HG03025 (cell line): ENCODE results near the gene TPRG1.
"Not testable (repeated sequence)": the region's sequence is repeated elsewhere in the genome, so short reads cannot be mapped to it uniquely, and the experiment has no call there.

ENCODE experiments used
- ATAC-seq: cut with Tn5 transposase; IDR thresholded peaks from one replicate; pipeline ENCODE4 v1.9.1; 2021; ENCODE audit warnings: mild to moderate bottlenecking, moderate library complexity; ENCODE audit not compliant: unreplicated experiment, low FRiP score

TPRG1 gene

DNA sequence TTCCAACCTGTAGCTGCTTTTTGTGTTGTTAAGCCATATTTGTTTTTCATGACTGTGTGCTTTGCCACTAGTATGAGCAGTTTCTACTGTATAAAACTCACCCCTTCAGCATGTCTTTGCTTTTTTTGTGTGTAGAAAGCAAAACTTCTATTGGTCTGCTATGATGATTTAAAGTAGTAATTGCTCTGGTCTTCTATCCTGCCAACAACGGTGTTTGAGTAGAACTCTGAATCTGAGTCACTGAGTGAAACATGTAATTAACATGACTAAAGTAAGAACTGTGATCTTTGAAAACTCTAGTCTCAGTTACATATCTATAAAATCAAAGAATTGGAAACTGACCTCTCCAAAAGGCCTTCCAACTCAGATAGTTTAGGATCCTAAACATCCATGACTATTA is 133.6 kb downstream of the TPRG1 start:
- ATAC-seq: peak; percentile 53

GRCh38 chr3:189307963-189308362 is 136.2 kb downstream of the TPRG1 start:
- ATAC-seq: peak; percentile 47

DNA sequence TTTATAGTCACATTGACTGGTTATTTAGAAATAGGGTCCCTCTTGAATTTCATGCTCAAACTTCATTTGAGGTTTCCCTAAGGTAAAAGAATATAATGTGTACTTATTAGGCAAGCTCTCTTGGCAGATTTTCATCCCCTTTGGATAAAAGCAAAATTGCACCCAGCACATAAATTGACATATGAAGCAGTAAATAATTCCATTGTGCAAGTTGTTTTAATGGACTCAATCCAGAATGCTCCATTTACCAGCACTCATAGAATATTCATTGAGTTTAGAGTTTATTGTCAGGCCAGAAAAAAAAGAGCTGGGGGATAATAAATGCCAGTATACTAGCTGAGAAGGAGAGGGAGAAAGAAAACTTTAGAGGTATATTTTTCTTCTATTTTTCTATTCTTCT is 136.8 kb downstream of the TPRG1 start:
- ATAC-seq: no peak

DNA sequence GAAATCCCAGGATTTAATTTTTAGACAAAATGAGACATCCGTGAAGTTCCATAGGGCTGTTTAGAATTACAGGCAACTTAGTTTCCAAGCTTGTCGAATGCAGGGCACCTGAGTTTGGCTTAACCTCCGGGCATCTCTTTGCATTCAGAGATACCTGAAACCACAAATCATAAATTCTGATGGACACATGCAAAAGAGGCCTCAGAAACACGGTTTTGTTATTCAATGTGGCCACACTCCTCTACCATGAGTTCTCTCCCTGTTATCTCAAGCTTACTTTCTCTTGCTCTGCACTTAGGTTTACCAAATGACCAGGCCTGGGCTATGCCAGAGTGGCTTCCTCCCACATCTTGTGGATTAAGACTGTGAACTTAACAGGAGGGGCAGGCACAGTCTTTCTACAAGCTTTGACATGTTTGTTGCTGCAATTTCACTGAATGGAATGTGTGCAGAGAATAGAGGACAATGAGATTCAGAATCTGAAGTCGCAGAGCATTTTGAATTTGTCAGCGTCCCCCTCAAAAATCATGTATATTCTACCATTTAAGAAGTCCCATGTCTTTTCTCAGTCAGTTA is 137.7 kb downstream of the TPRG1 start:
- no peak for ATAC-seq

GRCh38 chr3:189311521-189311920 is 139.8 kb downstream of the TPRG1 start:
- no peak for ATAC-seq

DNA sequence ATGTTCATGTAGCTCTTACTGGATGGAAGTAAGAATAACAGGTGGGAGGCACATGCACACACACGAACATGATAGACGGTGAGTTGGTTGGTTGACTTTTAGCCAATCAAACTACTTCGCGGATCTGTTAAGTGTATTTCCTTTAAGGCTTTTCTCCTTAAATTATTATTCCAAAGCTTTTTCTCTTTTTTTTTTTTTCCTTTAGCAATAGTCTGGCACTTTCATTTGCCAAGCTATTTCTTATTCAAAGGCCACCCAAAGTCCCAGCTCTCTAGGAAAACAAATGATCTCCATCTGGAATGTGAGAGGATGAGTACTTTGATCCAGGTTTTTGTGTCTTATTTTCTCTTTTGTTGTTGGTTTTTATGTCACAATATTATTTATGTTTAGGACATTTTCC is 141.1 kb downstream of the TPRG1 start:
- ATAC-seq: no peak

DNA sequence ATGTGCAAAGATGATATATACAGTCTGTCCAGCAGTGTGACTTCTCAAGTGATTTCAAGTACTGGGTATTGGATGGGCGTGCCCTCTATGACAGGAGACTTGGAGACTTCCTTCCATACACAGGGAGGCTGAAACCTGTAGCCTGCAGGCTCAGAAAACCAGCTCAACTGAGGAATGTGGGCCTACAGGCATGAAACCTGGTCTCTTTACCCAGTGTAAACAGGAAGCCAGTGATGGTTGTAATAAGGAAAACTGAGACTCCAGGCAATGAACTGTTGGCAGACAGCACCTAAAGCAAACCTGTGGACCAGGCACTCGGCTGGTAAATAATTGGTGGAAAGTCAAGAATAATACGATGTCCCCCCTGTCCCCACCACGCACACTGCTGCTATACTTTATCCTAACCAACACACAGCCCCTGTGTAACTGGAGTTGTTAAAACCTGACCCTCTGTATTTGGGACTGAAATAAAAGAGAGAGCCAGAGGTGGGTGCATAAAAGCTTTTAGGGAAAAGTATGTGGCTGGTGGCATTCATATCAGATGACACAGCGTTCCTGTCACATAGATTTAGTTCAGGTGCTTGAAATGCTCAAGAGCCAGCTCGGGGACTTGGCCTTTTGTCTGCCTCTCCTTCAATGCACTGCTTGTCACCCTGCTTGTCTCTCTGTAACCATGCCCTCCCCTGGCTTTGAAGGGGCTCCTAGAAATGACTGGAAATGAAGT is 144.7 kb downstream of the TPRG1 start:
- ATAC-seq: no peak

GRCh38 chr3:189317911-189318310 is 146.1 kb downstream of the TPRG1 start:
- no peak for ATAC-seq

- no peak for ATAC-seq
These were observed 148.7 kb downstream of the TPRG1 start for GRCh38 chr3:189320511-189320910.

DNA sequence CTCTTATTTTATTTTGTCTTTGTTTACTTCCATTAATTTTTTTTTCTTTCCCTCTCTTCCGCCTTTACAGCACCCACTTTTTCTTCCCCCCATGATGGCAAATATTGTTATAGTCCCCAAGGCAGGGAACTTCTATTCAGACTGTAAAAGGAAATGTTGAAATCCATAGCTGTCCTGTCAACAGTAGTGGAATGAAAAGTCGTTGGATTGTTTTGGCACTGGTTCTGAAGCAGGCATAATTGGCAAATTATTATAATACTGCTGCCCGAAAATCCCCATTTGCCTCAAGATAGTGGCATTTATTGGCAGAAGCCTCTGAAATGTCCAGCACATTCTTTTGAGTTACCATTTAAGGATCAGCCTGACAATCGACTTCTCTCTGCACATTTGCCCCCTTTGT is 150.6 kb downstream of the TPRG1 start:
- no peak for ATAC-seq

GRCh38 chr3:189324538-189325138 is 152.9 kb downstream of the TPRG1 start:
- peak; percentile 99 for ATAC-seq

DNA sequence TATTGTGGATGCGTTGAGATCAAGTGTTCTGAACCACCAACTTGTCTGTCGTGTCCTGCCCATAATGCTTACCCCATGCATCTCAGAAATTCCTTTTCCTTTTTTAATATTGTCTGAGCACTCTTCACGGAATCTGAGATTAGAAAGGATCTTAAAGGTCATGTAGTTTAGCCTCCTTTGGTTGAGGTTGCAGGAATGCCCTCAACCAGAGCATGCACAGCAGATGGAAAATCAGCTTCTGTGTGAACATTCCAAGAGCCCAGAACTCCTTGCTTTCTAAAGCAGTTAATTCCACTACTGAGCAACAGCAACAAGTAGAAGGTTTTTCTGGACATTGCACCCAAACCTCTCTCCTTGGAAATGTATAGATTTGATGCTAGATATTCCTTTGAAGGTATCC is 153.7 kb downstream of the TPRG1 start:
- no peak for ATAC-seq

DNA sequence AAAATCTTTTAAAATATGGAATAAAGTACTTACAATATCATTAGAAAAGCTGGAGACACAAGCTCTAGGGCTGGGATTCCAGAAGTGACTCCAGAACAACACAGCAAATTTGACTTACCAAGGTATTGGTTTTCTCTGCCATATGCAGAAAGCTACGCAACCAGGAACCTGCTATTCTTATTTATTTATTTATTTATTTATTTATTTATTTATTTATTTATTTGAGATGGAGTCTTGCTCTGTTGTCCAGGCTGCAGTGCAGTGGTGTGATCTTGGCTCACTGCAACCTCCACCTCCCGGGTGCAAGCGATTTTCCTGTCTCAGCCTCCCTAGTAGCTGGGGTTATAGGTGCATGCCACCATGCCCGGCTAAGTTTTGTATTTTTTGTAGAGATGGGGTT is 157.9 kb downstream of the TPRG1 start:
- ATAC-seq: not testable (repeated sequence)

- ATAC-seq: no peak
These were observed 158.3 kb downstream of the TPRG1 start for GRCh38 chr3:189330066-189330465.

- no peak for ATAC-seq
These were observed 159.2 kb downstream of the TPRG1 start for GRCh38 chr3:189331002-189331418.

- ATAC-seq: no peak
These were observed 162.5 kb downstream of the TPRG1 start for GRCh38 chr3:189334064-189334920.

DNA sequence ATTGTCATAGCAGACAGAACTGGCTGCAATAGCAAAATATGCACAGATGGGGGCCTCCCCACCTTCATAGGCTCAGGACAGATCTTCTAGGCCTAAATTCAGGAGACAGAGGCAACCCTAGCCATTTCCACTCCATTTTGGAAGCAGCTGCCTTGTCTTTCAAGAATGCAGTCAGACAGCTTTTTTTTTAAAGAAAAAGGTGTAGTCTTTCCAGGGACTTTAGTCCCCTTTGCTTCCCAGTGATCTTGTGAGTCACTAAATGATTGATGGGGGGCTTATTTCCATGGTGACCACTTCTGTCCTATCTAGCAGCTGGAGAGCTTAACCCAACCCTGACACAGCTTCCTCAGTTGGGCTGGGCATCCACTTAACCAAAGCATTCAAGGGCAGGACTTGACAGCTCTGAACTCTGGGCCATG is 165.9 kb downstream of the TPRG1 start:
- ATAC-seq: no peak

DNA sequence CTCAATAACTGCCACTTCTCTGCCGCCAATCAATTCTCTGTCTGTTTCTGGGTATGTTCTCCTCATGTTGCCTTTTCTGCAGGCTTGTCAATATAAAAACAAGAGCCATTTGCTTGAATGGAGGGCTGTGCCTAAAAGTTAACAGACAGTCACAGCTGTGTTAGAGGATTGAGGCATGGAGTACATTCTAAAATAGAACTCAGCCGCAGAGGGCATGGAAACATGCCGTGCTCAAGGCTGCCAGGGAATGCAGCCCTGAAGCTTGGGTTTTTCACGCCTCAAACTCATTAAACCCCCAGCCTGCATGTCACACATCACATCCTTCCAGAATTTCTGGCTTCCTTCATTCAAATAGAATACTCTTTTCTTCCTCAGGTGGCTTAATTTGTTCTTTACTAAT is 166.6 kb downstream of the TPRG1 start:
- ATAC-seq: no peak

DNA sequence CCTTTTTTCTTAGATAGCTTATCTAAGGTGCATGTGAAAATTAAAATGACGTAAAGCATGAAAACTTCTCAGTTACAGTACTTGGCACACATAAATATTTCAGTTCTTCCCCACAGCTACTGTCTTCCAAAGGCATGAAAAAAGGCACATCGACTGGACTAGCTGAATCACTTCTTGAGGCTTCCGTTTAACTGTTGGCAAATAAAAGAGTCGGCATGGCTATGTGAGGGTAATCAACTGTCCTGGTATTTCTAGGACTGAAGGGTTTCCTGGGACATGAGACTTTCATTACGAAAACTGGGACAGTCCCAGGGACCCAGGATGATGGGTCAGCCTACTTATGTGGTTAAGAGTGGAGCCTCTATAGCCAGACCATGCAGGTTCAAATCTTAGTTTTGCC is 168.2 kb downstream of the TPRG1 start:
- ATAC-seq: no peak

GRCh38 chr3:189340680-189341460 is 169.1 kb downstream of the TPRG1 start:
- ATAC-seq: no peak
